Measurements from ENCODE around the gene SRSF12.

SRSF12 gene

GRCh38 chr6:89117211-89118108, at the start of gene SRSF12:
TSS of gene SRSF12 (minus strand) at chr6:89118071. CDS start at chr6:89117887, 184 bp downstream.
- DNase-seq (ENCODE audit: low spot score) = peak; percentile 21

GRCh38 chr6:89162047-89162371, 44.1 kb upstream of the SRSF12 start:
- DNase-seq (ENCODE audit: low spot score) = no peak

GRCh38 chr6:89161326-89162046, 43.6 kb upstream of the SRSF12 start:
- no peak for DNase-seq (ENCODE audit: low spot score)

- DNase-seq (ENCODE audit: low spot score) = no peak
Measured at GRCh38 chr6:89160331-89161092, 42.6 kb upstream of the SRSF12 start.

GRCh38 chr6:89154131-89154530, 36.3 kb upstream of the SRSF12 start:
- DNase-seq (ENCODE audit: low spot score) = no peak

- DNase-seq (ENCODE audit: low spot score) = no peak
Measured at GRCh38 chr6:89148016-89148750, 30.3 kb upstream of the SRSF12 start.

- peak; percentile 17 for DNase-seq (ENCODE audit: low spot score)
Measured at GRCh38 chr6:89146718-89147700, 29.1 kb upstream of the SRSF12 start.

- peak; percentile 56 for DNase-seq (ENCODE audit: low spot score)
Measured at GRCh38 chr6:89145956-89146717, 28.3 kb upstream of the SRSF12 start, which contains the start of gene PM20D2. TSS of gene PM20D2 (plus strand) at chr6:89146055. CDS start at chr6:89146145, 90 bp downstream.

- peak; percentile 45 for DNase-seq (ENCODE audit: low spot score)
Measured at GRCh38 chr6:89145091-89145955, 27.5 kb upstream of the SRSF12 start.

- no peak for DNase-seq (ENCODE audit: low spot score)
Measured at GRCh38 chr6:89144354-89144906, 26.6 kb upstream of the SRSF12 start.

- no peak for DNase-seq (ENCODE audit: low spot score)
Measured at GRCh38 chr6:89140347-89141156, 22.7 kb upstream of the SRSF12 start.

GRCh38 chr6:89139509-89140346, 21.9 kb upstream of the SRSF12 start:
- no peak for DNase-seq (ENCODE audit: low spot score)

- no peak for DNase-seq (ENCODE audit: low spot score)
Measured at GRCh38 chr6:89138173-89138572, 20.3 kb upstream of the SRSF12 start.

GRCh38 chr6:89134723-89135122, 16.9 kb upstream of the SRSF12 start:
- no peak for DNase-seq (ENCODE audit: low spot score)

- DNase-seq (ENCODE audit: low spot score) = no peak
Measured at GRCh38 chr6:89133981-89134380, 16.1 kb upstream of the SRSF12 start.

GRCh38 chr6:89132057-89132456, 14.2 kb upstream of the SRSF12 start:
- no peak for DNase-seq (ENCODE audit: low spot score)

GRCh38 chr6:89131599-89131998, 13.7 kb upstream of the SRSF12 start:
- DNase-seq (ENCODE audit: low spot score) = no peak
